Measurements from ENCODE around the gene QSOX2. TPM values are rescaled to one million over a fixed set of nuclear protein-coding genes. Genes with fewer than 3 reads are reported as not detected.

QSOX2 gene
- total RNA-seq, 2 experiments from 2014 or later: 50.0 to 57.5 TPM

GRCh38 chr9:136252846-136253245 is 7.2 kb upstream of the QSOX2 start:
- DNase-seq (ENCODE audit: low spot score): no peak
- no peak for TF ChIP-seq EZH2phosphoT487 (IDR thresholded peaks at IDR 0.05; ENCODE audit: borderline replicate concordance, low read depth, low read length)
- TF ChIP-seq, protein P1, sequence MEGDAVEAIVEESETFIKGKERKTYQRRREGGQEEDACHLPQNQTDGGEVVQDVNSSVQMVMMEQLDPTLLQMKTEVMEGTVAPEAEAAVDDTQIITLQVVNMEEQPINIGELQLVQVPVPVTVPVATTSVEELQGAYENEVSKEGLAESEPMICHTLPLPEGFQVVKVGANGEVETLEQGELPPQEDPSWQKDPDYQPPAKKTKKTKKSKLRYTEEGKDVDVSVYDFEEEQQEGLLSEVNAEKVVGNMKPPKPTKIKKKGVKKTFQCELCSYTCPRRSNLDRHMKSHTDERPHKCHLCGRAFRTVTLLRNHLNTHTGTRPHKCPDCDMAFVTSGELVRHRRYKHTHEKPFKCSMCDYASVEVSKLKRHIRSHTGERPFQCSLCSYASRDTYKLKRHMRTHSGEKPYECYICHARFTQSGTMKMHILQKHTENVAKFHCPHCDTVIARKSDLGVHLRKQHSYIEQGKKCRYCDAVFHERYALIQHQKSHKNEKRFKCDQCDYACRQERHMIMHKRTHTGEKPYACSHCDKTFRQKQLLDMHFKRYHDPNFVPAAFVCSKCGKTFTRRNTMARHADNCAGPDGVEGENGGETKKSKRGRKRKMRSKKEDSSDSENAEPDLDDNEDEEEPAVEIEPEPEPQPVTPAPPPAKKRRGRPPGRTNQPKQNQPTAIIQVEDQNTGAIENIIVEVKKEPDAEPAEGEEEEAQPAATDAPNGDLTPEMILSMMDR (conservative IDR thresholded peaks at IDR 0.05; ENCODE audit: low read length): no peak
- Histone ChIP-seq H4K20me1 (ENCODE audit: insufficient read depth, low read length) (no peaks in the 10 kb centered on the region), H3K4me1 (ENCODE audit: insufficient read depth, low read length, poor library complexity, severe bottlenecking) (no peaks in the 10 kb centered on the region), H3K4me2 (ENCODE audit: low read length) (no peak overlapping the region), H3K27ac (ENCODE audit: low read depth, low read length, poor library complexity, severe bottlenecking) (no peak overlapping the region), H3K36me3 (ENCODE audit: insufficient read depth, low read length) (no peaks in the 10 kb centered on the region), H2AFZ (ENCODE audit: low read length) (no peak overlapping the region), H3K9me3 (ENCODE audit: low read length) (no peaks in the 10 kb centered on the region), H3K79me2 (ENCODE audit: insufficient read depth, low read depth, low read length) (no peaks in the 10 kb centered on the region), H3K4me3 (ENCODE audit: low read depth, low read length, poor library complexity, severe bottlenecking) (no peak overlapping the region), H3K9me2 (ENCODE audit: insufficient read depth, low read length) (no peaks in the 10 kb centered on the region)
- ChIA-PET POLR2A (no interaction called here), CTCF (ENCODE audit: unreplicated experiment) (no interaction called here)
- BruUV-seq (replicated peaks): no TSS peak
- intact Hi-C loops (cut with micrococcal nuclease; ENCODE audit: unreplicated experiment): no loop called here

- TF ChIP-seq, protein P1 (conservative IDR thresholded peaks at IDR 0.05; ENCODE audit: low read length): no peak
- no peak for TF ChIP-seq EZH2phosphoT487 (IDR thresholded peaks at IDR 0.05; ENCODE audit: borderline replicate concordance, low read depth, low read length)
- no peak for DNase-seq (ENCODE audit: low spot score)
- H3K4me1 ChIP-seq (ENCODE audit: insufficient read depth, low read length, poor library complexity, severe bottlenecking): no peaks in the 10 kb centered on the region
- H3K36me3 ChIP-seq (ENCODE audit: insufficient read depth, low read length): no peaks in the 10 kb centered on the region
- no peak overlapping the region for H2AFZ ChIP-seq (ENCODE audit: low read length)
- H3K79me2 ChIP-seq (ENCODE audit: insufficient read depth, low read depth, low read length): no peaks in the 10 kb centered on the region
- no peaks in the 10 kb centered on the region for H3K9me3 ChIP-seq (ENCODE audit: low read length)
- BruUV-seq (replicated peaks): no TSS peak
- POLR2A ChIA-PET: no interaction called here
- no peaks in the 10 kb centered on the region for H4K20me1 ChIP-seq (ENCODE audit: insufficient read depth, low read length)
- CTCF ChIA-PET (ENCODE audit: unreplicated experiment): no interaction called here
- no peak overlapping the region for H3K4me2 ChIP-seq (ENCODE audit: low read length)
- no peak overlapping the region for H3K4me3 ChIP-seq (ENCODE audit: low read depth, low read length, poor library complexity, severe bottlenecking)
- no peak overlapping the region for H3K27ac ChIP-seq (ENCODE audit: low read depth, low read length, poor library complexity, severe bottlenecking)
- H3K9me2 ChIP-seq (ENCODE audit: insufficient read depth, low read length): no peaks in the 10 kb centered on the region
- intact Hi-C loops (cut with micrococcal nuclease; ENCODE audit: unreplicated experiment): no loop called here
Measured at GRCh38 chr9:136252281-136252680, 6.7 kb upstream of the QSOX2 start.

GRCh38 chr9:136251264-136252115 is 5.9 kb upstream of the QSOX2 start:
- POLR2A ChIA-PET: no interaction called here

More at GRCh38 chr9:136251264-136252115, 5.9 kb upstream of the QSOX2 start:
- TF ChIP-seq EZH2phosphoT487 (IDR thresholded peaks at IDR 0.05; ENCODE audit: borderline replicate concordance, low read depth, low read length): no peak
- TF ChIP-seq, protein P1 (conservative IDR thresholded peaks at IDR 0.05; ENCODE audit: low read length): no peak
- Histone ChIP-seq H3K79me2 (ENCODE audit: insufficient read depth, low read depth, low read length) (no peaks in the 10 kb centered on the region), H4K20me1 (ENCODE audit: insufficient read depth, low read length) (no peaks in the 10 kb centered on the region), H3K4me2 (ENCODE audit: low read length) (no peak overlapping the region), H3K9me2 (ENCODE audit: insufficient read depth, low read length) (no peaks in the 10 kb centered on the region), H3K4me1 (ENCODE audit: insufficient read depth, low read length, poor library complexity, severe bottlenecking) (peaks cover 2% of the 10 kb centered on the region), H3K4me3 (ENCODE audit: low read depth, low read length, poor library complexity, severe bottlenecking) (no peak overlapping the region), H3K9me3 (ENCODE audit: low read length) (no peaks in the 10 kb centered on the region), H3K36me3 (ENCODE audit: insufficient read depth, low read length) (no peaks in the 10 kb centered on the region), H3K27ac (ENCODE audit: low read depth, low read length, poor library complexity, severe bottlenecking) (no peak overlapping the region), H2AFZ (ENCODE audit: low read length) (no peak overlapping the region)
- DNase-seq (ENCODE audit: low spot score): no peak
- intact Hi-C loops (cut with micrococcal nuclease; ENCODE audit: unreplicated experiment): no loop called here
- no TSS peak for BruUV-seq (replicated peaks)
- CTCF ChIA-PET (ENCODE audit: unreplicated experiment): no interaction called here
